ENCODE data around the gene PHLDB3. TPM values are rescaled to one million over a fixed set of nuclear protein-coding genes. Genes with fewer than 3 reads are reported as not detected.

PHLDB3 gene
- polyA plus RNA-seq, 1 of the 3 experiments (the other 2 are of a cell fraction) = 15.6 TPM

DNA sequence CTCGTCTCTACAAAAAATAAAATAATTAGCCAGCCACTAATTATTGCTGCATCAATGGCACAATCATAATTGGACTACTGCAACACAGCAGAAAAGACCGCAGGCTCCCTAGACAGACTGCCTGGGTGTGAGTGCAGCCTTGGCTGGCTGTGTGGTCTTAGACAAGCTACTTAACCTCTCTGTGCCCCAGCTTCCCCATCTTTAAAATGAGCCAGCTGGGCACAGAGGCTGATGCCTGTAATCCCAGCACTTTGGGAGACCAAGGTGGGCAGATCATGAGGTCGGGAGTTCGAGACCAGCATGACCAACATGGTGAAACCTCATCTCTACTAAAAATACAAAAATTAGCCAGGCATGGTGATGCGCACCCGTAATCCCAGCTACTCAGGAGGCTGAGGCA is 70.9 kb downstream of the PHLDB3 start:
- H3F3A ChIP-seq (replicated peaks; ENCODE audit: insufficient read depth) = peaks cover 10% of the 10 kb centered on the region
- no peak overlapping the region for H3K27ac ChIP-seq (ENCODE audit: low read depth in 2 of 2, low read length in 1 of 2)
- peaks cover 0 to 4% of the 10 kb centered on the region in 2 experiments; a peak in 1 of 4 replicates for H3K4me1 ChIP-seq (ENCODE audit: control insufficient read depth in 1 of 2, insufficient read depth in 2 of 2, low read depth in 1 of 2, low read length in 1 of 2)
- ChIA-PET CTCF (interaction anchor here (1.5 to 19.6 kb wide), 4 partner anchors 8 to 160 kb away, joined by 3 to 632 read pairs (median 10); partner anchors contain the start of genes ETHE1 and ZNF575), POLR2A (interaction anchor here (1.2 kb wide), 1 partner anchor 1132 kb away, joined by 3 read pairs; the partner anchor contains the start of genes PAFAH1B3 and PRR19)
- no peak for DNase-seq
- H2AFZ ChIP-seq (ENCODE audit: low read depth) = no peak overlapping the region
- H4K20me1 ChIP-seq (ENCODE audit: insufficient read depth) = peaks cover 3% of the 10 kb centered on the region; the same call in 1 of the 2 replicates
- H3K9ac ChIP-seq = no peak overlapping the region
- no peaks in the 10 kb centered on the region for H3K9me2 ChIP-seq
- H3K4me2 ChIP-seq = no peak overlapping the region
- 47% methylated on average over 6 of the region's 6 CpGs for WGBS (ENCODE audit: low lambda C conversion rate)
- no peaks in the 10 kb centered on the region for H3K9me3 ChIP-seq
- TF ChIP-seq POLR2AphosphoS5 (IDR thresholded peaks at IDR 0.05; ENCODE audit: low read depth, low read length) (no peak), MEF2A (IDR thresholded peaks at IDR 0.05; ENCODE audit: borderline replicate concordance, low read depth) (no peak), USF1 (IDR thresholded peaks at IDR 0.05; ENCODE audit: borderline replicate concordance, low read depth) (no peak), MXI1 (IDR thresholded peaks at IDR 0.05; ENCODE audit: low read depth, low read length) (no peak), RXRA (IDR thresholded peaks at IDR 0.05; ENCODE audit: borderline replicate concordance, low read depth) (no peak), ELF1 (IDR thresholded peaks at IDR 0.05) (no peak)
- H3K4me3 ChIP-seq (ENCODE audit: low read depth in 2 of 2, low read length in 1 of 2) = no peak overlapping the region
- no peaks in the 10 kb centered on the region for H3K36me3 ChIP-seq (replicated peaks in 1 of 2; ENCODE audit: control insufficient read depth in 1 of 2, insufficient read depth in 2 of 2, low read length in 1 of 2)
- no peaks in the 10 kb centered on the region for H3K79me2 ChIP-seq (ENCODE audit: insufficient read depth)
- peaks cover 17% of the 10 kb centered on the region; the same call in 1 of the 2 replicates for H3K27me3 ChIP-seq (ENCODE audit: insufficient read depth)

DNA sequence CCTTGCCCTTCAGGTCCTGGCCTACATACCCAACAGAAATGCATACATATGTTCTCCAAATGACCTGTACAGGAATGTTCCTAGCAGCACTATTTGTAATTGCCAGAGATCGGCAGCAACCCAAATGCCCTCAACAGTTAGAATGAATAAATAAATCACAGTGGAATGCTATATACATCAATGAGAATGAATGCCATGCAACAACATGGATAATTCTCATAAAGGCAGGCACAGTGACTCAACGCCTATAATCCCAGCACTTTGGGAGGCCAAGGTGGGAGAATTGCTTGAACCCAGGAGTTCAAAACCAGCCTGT is 71.2 kb downstream of the PHLDB3 start:
- WGBS (ENCODE audit: low lambda C conversion rate) = 38% methylated on average over 2 of the region's 2 CpGs
- peaks cover 7% of the 10 kb centered on the region for H3F3A ChIP-seq (replicated peaks; ENCODE audit: insufficient read depth)
- H4K20me1 ChIP-seq (ENCODE audit: insufficient read depth) = peaks cover under 1% of the 10 kb centered on the region; the same call in 1 of the 2 replicates
- H3K9me2 ChIP-seq = no peaks in the 10 kb centered on the region
- H3K27me3 ChIP-seq (ENCODE audit: insufficient read depth) = peaks cover 17% of the 10 kb centered on the region; the same call in 1 of the 2 replicates
- POLR2A ChIA-PET = interaction anchor here (1.2 kb wide), 1 partner anchor 1131 kb away, joined by 3 read pairs; the partner anchor contains the start of genes PAFAH1B3 and PRR19
- no peak overlapping the region for H3K4me3 ChIP-seq (ENCODE audit: low read depth in 2 of 2, low read length in 1 of 2)
- peaks cover 0 to 2% of the 10 kb centered on the region in 2 experiments; a peak in 1 of 4 replicates for H3K4me1 ChIP-seq (ENCODE audit: control insufficient read depth in 1 of 2, insufficient read depth in 2 of 2, low read depth in 1 of 2, low read length in 1 of 2)
- CTCF ChIA-PET = interaction anchor here (0.8 to 19.6 kb wide), 16 partner anchors 9 to 160 kb away, joined by 3 to 632 read pairs (median 4); partner anchors contain the start of genes ETHE1, PHLDB3 and ZNF575
- no peak overlapping the region for H2AFZ ChIP-seq (ENCODE audit: low read depth)
- H3K79me2 ChIP-seq (ENCODE audit: insufficient read depth) = no peaks in the 10 kb centered on the region
- TF ChIP-seq RCOR1 (IDR thresholded peaks at IDR 0.05; ENCODE audit: low read length) = no peak
- TF ChIP-seq SIN3A (IDR thresholded peaks at IDR 0.05; ENCODE audit: borderline replicate concordance, low read depth, low read length) = no peak
- TF ChIP-seq EP300 (IDR thresholded peaks at IDR 0.05; ENCODE audit: borderline replicate concordance in 1 of 2, low read depth in 1 of 2, low read length in 1 of 2) = no peak
- TF ChIP-seq GATA2 (CRISPR knock-in tag; IDR thresholded peaks at IDR 0.05) = no peak
- H3K4me2 ChIP-seq = no peak overlapping the region
- no peaks in the 10 kb centered on the region for H3K9me3 ChIP-seq
- no peak overlapping the region for H3K27ac ChIP-seq (ENCODE audit: low read depth in 2 of 2, low read length in 1 of 2)
- DNase-seq = no peak
- no peaks in the 10 kb centered on the region for H3K36me3 ChIP-seq (replicated peaks in 1 of 2; ENCODE audit: control insufficient read depth in 1 of 2, insufficient read depth in 2 of 2, low read length in 1 of 2)
- no peak overlapping the region for H3K9ac ChIP-seq

GRCh38 chr19:43430976-43431375 is 73.6 kb downstream of the PHLDB3 start:
- no peaks in the 10 kb centered on the region for H3K9me2 ChIP-seq
- H3K27me3 ChIP-seq (ENCODE audit: insufficient read depth) = peaks cover 14% of the 10 kb centered on the region; the same call in 1 of the 2 replicates
- no peak overlapping the region for H3K4me2 ChIP-seq
- no peak overlapping the region for H2AFZ ChIP-seq (ENCODE audit: low read depth)
- 41% methylated on average over 9 of the region's 9 CpGs for WGBS (ENCODE audit: low lambda C conversion rate)
- DNase-seq = no peak
- H3K4me1 ChIP-seq (ENCODE audit: control insufficient read depth in 1 of 2, insufficient read depth in 2 of 2, low read depth in 1 of 2, low read length in 1 of 2) = no peaks in the 10 kb centered on the region
- ChIA-PET POLR2A (no interaction called here), CTCF (interaction anchor here (3.3 to 19.6 kb wide), 2 partner anchors 17 to 94 kb away, joined by 47 to 632 read pairs; partner anchors contain the start of genes ETHE1 and ZNF575)
- H3K9ac ChIP-seq = no peak overlapping the region
- no peaks in the 10 kb centered on the region for H4K20me1 ChIP-seq (ENCODE audit: insufficient read depth)
- H3F3A ChIP-seq (replicated peaks; ENCODE audit: insufficient read depth) = no peaks in the 10 kb centered on the region
- no peak overlapping the region for H3K27ac ChIP-seq (ENCODE audit: low read depth in 2 of 2, low read length in 1 of 2)
- no peaks in the 10 kb centered on the region for H3K9me3 ChIP-seq
- no peak overlapping the region for H3K4me3 ChIP-seq (ENCODE audit: low read depth in 2 of 2, low read length in 1 of 2)
- no peaks in the 10 kb centered on the region for H3K79me2 ChIP-seq (ENCODE audit: insufficient read depth)
- no peaks in the 10 kb centered on the region for H3K36me3 ChIP-seq (replicated peaks in 1 of 2; ENCODE audit: control insufficient read depth in 1 of 2, insufficient read depth in 2 of 2, low read length in 1 of 2)
- TF ChIP-seq PBX3 (IDR thresholded peaks at IDR 0.05) (no peak), NFIC (IDR thresholded peaks at IDR 0.05; ENCODE audit: borderline replicate concordance) (no peak), EZH2phosphoT487 (IDR thresholded peaks at IDR 0.05; ENCODE audit: borderline replicate concordance, low read depth) (no peak), RCOR1 (IDR thresholded peaks at IDR 0.05; ENCODE audit: low read length) (no peak), TAF1 (IDR thresholded peaks at IDR 0.05; ENCODE audit: borderline replicate concordance, low read depth, low read length) (no peak), SIN3A (IDR thresholded peaks at IDR 0.05; ENCODE audit: borderline replicate concordance, low read depth, low read length) (no peak), RAD21 (IDR thresholded peaks at IDR 0.05; ENCODE audit: low read length) (no peak), YY1 (IDR thresholded peaks at IDR 0.05; ENCODE audit: low read depth) (no peak), REST (IDR thresholded peaks at IDR 0.05; ENCODE audit: low read depth, low read length) (no peak), POLR2AphosphoS5 (IDR thresholded peaks at IDR 0.05; ENCODE audit: low read depth, low read length) (no peak)

All from SK-N-SH (cell line).